ENCODE data around the gene MPZL3.
"Not testable (repeated sequence)": the region's sequence is repeated elsewhere in the genome, so short reads cannot be mapped to it uniquely, and the experiment has no call there.

Gene MPZL3

DNA sequence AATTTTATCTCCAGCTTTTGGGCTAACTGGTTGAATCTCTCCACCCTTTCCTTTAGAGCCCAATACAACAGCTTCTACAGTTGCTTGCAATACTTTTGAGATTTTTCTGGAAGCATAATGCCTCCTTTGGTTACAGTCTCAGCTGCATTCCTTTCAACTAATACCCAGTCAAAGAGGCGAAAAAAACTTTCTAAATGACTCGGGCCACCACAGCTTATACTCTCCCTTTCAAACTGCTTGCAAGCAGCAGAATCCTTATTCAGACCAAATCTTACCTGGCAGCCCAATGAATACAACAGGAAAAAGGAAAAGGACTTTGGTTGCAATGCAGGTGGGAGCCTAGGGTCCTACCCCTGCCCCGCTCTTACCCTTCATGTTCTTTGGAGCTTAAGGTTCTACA lies 43.1 kb downstream of the MPZL3 start:
- DNase-seq = no peak

GRCh38 chr11:118207079-118207478 lies 45.1 kb downstream of the MPZL3 start:
- DNase-seq = no peak

GRCh38 chr11:118206391-118207031 lies 45.7 kb downstream of the MPZL3 start:
- no peak for DNase-seq

GRCh38 chr11:118205606-118206378 lies 46.4 kb downstream of the MPZL3 start:
- DNase-seq = no peak

GRCh38 chr11:118202599-118203422 lies 49.4 kb downstream of the MPZL3 start:
- peak; percentile 71 for DNase-seq

DNA sequence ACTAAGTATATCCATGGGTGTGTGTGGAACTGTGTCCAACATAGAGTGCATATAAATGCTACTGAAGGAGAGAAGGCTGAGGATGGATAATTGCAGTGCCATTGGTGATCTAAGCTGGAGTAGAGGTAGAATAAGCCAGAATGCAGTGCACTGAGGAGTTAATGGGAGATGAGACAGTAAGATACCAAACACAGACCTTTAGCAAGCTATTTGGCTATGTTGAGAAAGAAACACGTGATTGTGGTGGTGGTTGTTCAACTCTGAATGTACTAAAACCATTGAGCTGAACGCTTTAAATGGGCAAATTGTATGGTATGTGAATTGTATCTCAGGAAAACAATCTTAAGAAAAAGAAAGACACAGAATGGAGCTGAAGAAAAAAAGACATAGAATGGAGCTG lies 50.2 kb downstream of the MPZL3 start:
- no peak for DNase-seq

DNA sequence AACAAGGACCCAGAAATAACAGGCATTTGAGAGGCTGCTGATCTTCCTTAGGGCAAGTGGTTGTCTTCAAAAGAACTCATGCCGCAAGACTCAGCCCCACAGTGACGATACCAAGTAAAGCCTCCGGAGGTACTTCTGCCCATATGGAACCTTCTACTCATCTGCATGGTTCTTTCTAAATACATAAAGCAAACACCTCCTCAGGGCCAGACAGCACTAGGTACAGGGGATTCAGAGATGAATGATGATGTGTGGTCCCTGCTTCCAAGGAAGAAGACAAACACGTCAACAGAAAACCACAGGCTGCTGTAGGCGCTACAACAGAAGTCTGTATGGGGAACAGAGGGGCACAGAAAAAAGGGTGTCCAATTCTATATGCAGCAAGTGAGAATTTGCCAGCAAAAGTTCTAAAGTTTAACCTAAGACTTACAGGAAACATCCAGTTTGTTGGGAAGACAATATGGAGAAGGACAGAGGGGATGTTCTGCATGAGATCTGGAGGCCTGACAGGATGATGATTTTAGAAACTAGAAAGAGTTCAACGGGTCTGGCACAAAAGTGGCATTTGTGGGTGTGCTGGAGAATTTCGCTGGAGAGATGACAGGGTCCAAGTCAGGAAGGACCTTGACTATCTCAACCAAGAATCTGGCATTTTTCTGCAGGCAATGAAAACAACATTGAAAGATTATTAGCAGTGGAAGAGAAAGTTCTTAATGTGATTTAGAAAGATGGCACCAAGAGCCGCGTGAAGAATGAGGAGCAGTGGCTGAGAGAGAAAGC lies 51.1 kb downstream of the MPZL3 start:
- DNase-seq = peak; percentile 36

GRCh38 chr11:118200497-118200896 lies 51.7 kb downstream of the MPZL3 start:
- no peak for DNase-seq

- DNase-seq = no peak
Measured at GRCh38 chr11:118199135-118199534, 53.0 kb downstream of the MPZL3 start.

DNA sequence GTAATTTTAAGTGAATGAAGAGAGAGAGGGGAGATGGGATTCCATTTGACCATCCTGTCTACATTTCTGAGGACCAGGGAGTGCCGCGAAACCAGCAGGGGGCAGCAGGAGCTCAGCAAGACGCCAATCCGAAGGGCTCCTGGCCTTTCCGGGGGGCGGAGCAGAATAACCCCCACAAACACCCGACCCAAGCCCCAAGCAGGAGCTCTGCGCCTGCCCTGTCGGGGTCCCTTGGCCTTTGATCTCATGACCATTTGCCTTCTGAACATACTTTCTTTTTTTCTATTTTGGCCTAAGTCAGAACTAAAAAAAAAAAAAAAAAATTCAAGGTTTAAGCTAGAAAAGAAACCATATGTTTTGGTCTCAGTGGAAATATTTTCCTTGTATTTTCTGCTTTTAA lies 53.8 kb downstream of the MPZL3 start:
- DNase-seq = peak; percentile 91

GRCh38 chr11:118194835-118195627 lies 57.1 kb downstream of the MPZL3 start:
- no peak for DNase-seq

- no peak for DNase-seq
Measured at GRCh38 chr11:118193910-118194566, 58.1 kb downstream of the MPZL3 start.

GRCh38 chr11:118192817-118193216 lies 59.3 kb downstream of the MPZL3 start:
- DNase-seq = not testable (repeated sequence)

- not testable (repeated sequence) for DNase-seq
Measured at GRCh38 chr11:118190942-118191506, 61.1 kb downstream of the MPZL3 start.

- DNase-seq = no peak
Measured at GRCh38 chr11:118186346-118187107, 65.6 kb downstream of the MPZL3 start.

DNA sequence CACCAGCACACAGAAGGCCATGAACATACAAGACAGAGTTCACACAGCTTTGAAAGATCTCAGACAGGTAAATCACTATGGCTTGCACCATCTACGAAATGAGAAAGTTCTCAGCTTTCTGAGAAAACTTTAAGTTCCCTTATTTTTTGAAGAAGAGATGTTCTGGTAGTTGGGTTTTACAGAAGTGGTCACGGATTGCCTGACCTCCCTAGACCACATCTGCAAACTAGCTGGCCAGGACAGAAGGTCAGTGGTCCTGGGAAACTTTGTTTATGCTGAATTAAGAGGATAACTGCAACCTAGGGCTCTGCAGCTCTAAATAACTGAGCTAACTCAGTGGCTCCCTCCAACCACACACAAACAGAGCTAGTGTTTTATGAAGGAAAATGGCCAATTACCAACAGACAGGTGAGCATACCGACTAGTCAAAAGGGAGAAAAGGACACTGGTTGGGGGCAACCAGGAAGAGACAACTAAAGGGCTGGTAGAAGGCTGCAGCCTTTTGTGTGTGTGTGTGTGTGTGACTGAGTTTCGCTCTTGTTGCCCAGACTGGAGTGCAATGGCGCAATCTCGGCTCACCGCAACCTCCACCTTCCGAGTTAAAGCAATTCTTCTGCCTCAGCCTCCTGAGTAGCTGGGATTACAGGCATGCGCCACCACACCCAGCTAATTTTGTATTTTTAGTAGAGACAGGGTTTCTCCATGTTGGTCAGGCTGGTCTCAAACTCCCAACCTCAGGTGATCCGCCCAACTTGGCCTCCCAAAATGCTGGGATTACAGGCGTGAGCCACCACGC lies 67.2 kb downstream of the MPZL3 start:
- DNase-seq = no peak

DNA sequence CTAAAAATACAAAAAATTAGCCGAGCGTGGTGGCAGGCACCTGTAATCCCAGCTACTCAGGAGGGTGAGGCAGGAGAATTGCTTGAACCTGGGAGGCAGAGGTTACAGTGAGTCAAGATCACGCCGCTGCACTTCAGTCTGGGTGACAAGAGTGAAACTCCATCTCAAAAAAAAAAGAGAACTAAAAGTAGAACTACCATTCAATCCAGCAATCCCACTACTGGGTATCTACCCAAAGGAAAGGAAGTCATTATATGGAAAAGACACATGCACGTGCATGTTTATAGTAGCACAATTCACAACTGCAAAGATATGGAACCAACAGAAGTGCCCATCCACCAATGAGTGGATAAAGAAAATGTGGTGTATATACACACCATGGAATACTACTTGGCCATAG lies 68.5 kb downstream of the MPZL3 start:
- not testable (repeated sequence) for DNase-seq

DNA sequence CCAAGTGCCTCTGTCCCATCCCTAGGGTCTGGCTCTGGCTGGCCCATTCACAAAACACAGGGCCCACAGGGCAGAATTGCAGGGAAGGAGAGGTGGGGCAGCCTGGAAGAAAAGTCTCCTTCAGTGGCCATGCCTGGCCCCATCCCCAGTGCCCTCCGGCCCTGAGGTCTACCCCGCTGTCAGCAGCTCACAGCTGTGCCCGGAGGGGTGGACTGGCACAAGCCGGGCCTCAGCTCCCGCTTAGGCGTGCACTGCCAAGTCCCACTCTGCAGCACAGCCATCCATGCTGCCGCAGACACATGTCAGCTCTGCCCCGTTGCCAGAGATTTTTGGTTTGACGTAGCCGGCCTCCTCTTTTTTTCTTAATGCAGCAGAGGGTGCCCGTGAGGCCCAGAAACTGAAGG lies 71.9 kb downstream of the MPZL3 start:
- no peak for DNase-seq

GRCh38 chr11:118176778-118177134 lies 75.4 kb downstream of the MPZL3 start:
- DNase-seq = no peak
